Prostate gland (tissue), 2 donors: ENCODE results near the gene RFPL4A.

Experiments
- CTCF ChIP-seq, 4 experiments: fragments of 200-600 bp in 2 of 4; fragments of 450-650 bp in 2 of 4; sonication (generic) in 2 of 4; IDR thresholded peaks; 1 replicate in 3 of 4; 2 replicates in 1 of 4; pipeline ENCODE4 v1.5.1; 2016 to 2019; ENCODE audit warnings: antibody characterized with exemption in 4 of 4, mild to moderate bottlenecking in 2 of 4, moderate library complexity in 2 of 4
- POLR2A ChIP-seq: fragments of 450-650 bp; IDR thresholded peaks from one replicate; pipeline ENCODE4 v1.6.1; 2016; ENCODE audit warnings: antibody characterized with exemption, mild to moderate bottlenecking

- TF ChIP-seq CTCF (IDR thresholded peaks at IDR 0.05) (no peak), POLR2A (no peak)
Observed at GRCh38 chr19:55716531-55716930, 42.4 kb upstream of the RFPL4A start.
